HCT116 (cell line): ENCODE results near the gene FGFBP1. TPM values are rescaled to one million over a fixed set of nuclear protein-coding genes. Genes with fewer than 3 reads are reported as not detected.

Source experiments
- ATAC-seq: fragments of 200-7000 bp; cut with Tn5 transposase; 2 replicates; pipeline ENCODE4 v1.9.1; 2020; ENCODE audit warnings: mild to moderate bottlenecking, moderate library complexity
- BruUV-seq: library from RNA; stranded (reverse); fragments of 400-500 nt; replicated peaks from 2 replicates; lab custom pipeline; 2021; lab: Mats Ljungman, UMichigan
- CTCF ChIA-PET: fragments of 300-600 bp; sonication (Branson Sonifier 250); formaldehyde crosslinking; loops from one replicate; lab custom pipeline; 2021; ENCODE audit warnings: antibody characterized with exemption; lab: Charles Lee
- POLR2A ChIA-PET: fragments of 300-600, 350-600 bp; sonication (Branson Sonifier 250); formaldehyde crosslinking; loops from one replicate; lab custom pipeline; 2021; ENCODE audit warnings: antibody characterized with exemption; lab: Charles Lee
- RAD21 ChIA-PET, 2 experiments: fragments of 300-600 bp; sonication (Branson Sonifier 250); formaldehyde crosslinking; loops; one replicate each; lab custom pipeline; 2023; ENCODE audit warnings: low total read pairs in 2 of 2; ENCODE audit not compliant: uncharacterized antibody in 2 of 2, unreplicated experiment in 2 of 2, low non-redundant PET in 1 of 2; lab: Charles Lee
- DNase-seq: peaks from one replicate; pipeline ENCODE4 v3.0.0-alpha.2; 2010; ENCODE audit warnings: low read depth, low spot score
- H2AFZ ChIP-seq: fragments of 200-600 bp; shearing (Covaris generic), sonication (generic); 2 replicates; pipeline ENCODE4 v1.6.1; 2017; ENCODE audit warnings: low read depth, mixed run types, mixed read lengths, antibody characterized with exemption, low read length; ENCODE audit not compliant: poor library complexity, severe bottlenecking
- H3K27ac ChIP-seq: 2 replicates; pipeline ENCODE4 v1.5.1; 2012; ENCODE audit warnings: low read depth, low read length
- H3K27me3 ChIP-seq: fragments of 200-600 bp; sonication (generic); 2 replicates; pipeline ENCODE4 v1.6.1; 2016; ENCODE audit warnings: mixed run types, low read length, mixed read lengths; ENCODE audit not compliant: insufficient read depth
- H3K36me3 ChIP-seq, 2 experiments: fragments of 200-500 bp in 1 of 2; fragments of 200-600 bp in 1 of 2; sonication (Bioruptor generic) in 1 of 2; sonication (generic) in 1 of 2; 2 replicates each; pipeline versions ENCODE4 v1.5.1 to v1.6.1; 2014 to 2016; ENCODE audit warnings: low read length in 2 of 2, inconsistent platforms in 1 of 2, mixed read lengths in 1 of 2, mixed run types in 1 of 2; ENCODE audit not compliant: insufficient read depth in 2 of 2, control insufficient read depth in 1 of 2
- H3K4me1 ChIP-seq, 2 experiments: fragments of 200-600 bp in 1 of 2; sonication (generic) in 1 of 2; 2 replicates each; pipeline versions ENCODE4 v1.5.1 to v1.6.1; 2012 to 2017; ENCODE audit warnings: low read length in 2 of 2, inconsistent platforms in 1 of 2, mild to moderate bottlenecking in 1 of 2, mixed read lengths in 1 of 2, mixed run types in 1 of 2, moderate library complexity in 1 of 2; ENCODE audit not compliant: insufficient read depth in 2 of 2, control insufficient read depth in 1 of 2
- H3K4me2 ChIP-seq: fragments of 200-600 bp; sonication (generic); 2 replicates; pipeline ENCODE4 v1.6.1; 2017; ENCODE audit warnings: mixed run types, low read length, mixed read lengths
- H3K4me3 ChIP-seq, 2 experiments: fragments of 200-600 bp in 1 of 2; sonication (generic) in 1 of 2; replicated peaks in 1 of 2; 2 replicates each; pipeline ENCODE4 v1.5.1; 2011 to 2016; ENCODE audit warnings: low read length in 2 of 2, control low read depth in 1 of 2, low read depth in 1 of 2, mild to moderate bottlenecking in 1 of 2, mixed read lengths in 1 of 2, mixed run types in 1 of 2
- H3K79me2 ChIP-seq: fragments of 200-600 bp; sonication (generic); 2 replicates; pipeline ENCODE4 v1.6.1; 2017; ENCODE audit warnings: mild to moderate bottlenecking, mixed run types, low read length, moderate library complexity, mixed read lengths; ENCODE audit not compliant: insufficient read depth
- H3K9ac ChIP-seq: fragments of 200-600 bp; sonication (generic); 2 replicates; pipeline ENCODE4 v1.6.1; 2016; ENCODE audit warnings: low read length, mixed read lengths
- H3K9me2 ChIP-seq: fragments of 200-600 bp; sonication (generic), shearing (Covaris generic); 2 replicates; pipeline ENCODE4 v1.6.1; 2017; ENCODE audit warnings: mixed run types, mild to moderate bottlenecking, moderate library complexity; ENCODE audit not compliant: insufficient read depth
- H3K9me3 ChIP-seq, 2 experiments: fragments of 200-500 bp in 1 of 2; fragments of 200-600 bp in 1 of 2; sonication (Bioruptor generic) in 1 of 2; sonication (generic) in 1 of 2; 2 replicates each; pipeline ENCODE4 v1.6.1; 2014 to 2017; ENCODE audit warnings: low read length in 2 of 2, mixed read lengths in 2 of 2, inconsistent platforms in 1 of 2, low read depth in 1 of 2, mild to moderate bottlenecking in 1 of 2, mixed run types in 1 of 2, moderate library complexity in 1 of 2; ENCODE audit not compliant: control insufficient read depth in 1 of 2, insufficient read depth in 1 of 2
- H4K20me1 ChIP-seq: fragments of 200-600 bp; sonication (generic), shearing (Covaris generic); 2 replicates; pipeline ENCODE4 v1.6.1; 2017; ENCODE audit warnings: mixed run types, mild to moderate bottlenecking, moderate library complexity; ENCODE audit not compliant: insufficient read depth
- ATF3 ChIP-seq: IDR thresholded peaks from 2 replicates; pipeline ENCODE4 v1.6.1; 2012
- CEBPB ChIP-seq: IDR thresholded peaks from 2 replicates; pipeline ENCODE4 v1.6.1; 2012; ENCODE audit warnings: low read depth
- CTCF ChIP-seq, 3 experiments: fragments of 200-600 bp in 1 of 3; sonication (generic) in 1 of 3; IDR thresholded peaks in 2 of 3; conservative IDR thresholded peaks in 1 of 3; 2 replicates each; pipeline ENCODE4 v1.5.1; 2012 to 2017; ENCODE audit warnings: low read depth in 2 of 3, low read length in 2 of 3, antibody characterized with exemption in 1 of 3, borderline replicate concordance in 1 of 3, control low read depth in 1 of 3, mild to moderate bottlenecking in 1 of 3, mixed read lengths in 1 of 3, mixed run types in 1 of 3, moderate library complexity in 1 of 3; ENCODE audit not compliant: insufficient read depth in 1 of 3
- EGR1 ChIP-seq: IDR thresholded peaks from 2 replicates; pipeline ENCODE4 v1.6.1; 2012; ENCODE audit warnings: low read depth
- ELF1 ChIP-seq: IDR thresholded peaks from 2 replicates; pipeline ENCODE4 v1.6.1; 2012; ENCODE audit warnings: low read depth, borderline replicate concordance
- EZH2phosphoT487 ChIP-seq: fragments of 200-600 bp; IDR thresholded peaks from 2 replicates; pipeline ENCODE4 v1.6.1; 2018; ENCODE audit warnings: antibody characterized with exemption, borderline replicate concordance
- FOSL1 ChIP-seq: IDR thresholded peaks from 2 replicates; pipeline ENCODE4 v1.6.1; 2012; ENCODE audit warnings: low read depth
- JUND ChIP-seq: IDR thresholded peaks from 2 replicates; pipeline ENCODE4 v1.6.1; 2012
- POLR2A ChIP-seq: IDR thresholded peaks from 2 replicates; pipeline ENCODE4 v1.7.0; 2011; ENCODE audit warnings: borderline replicate concordance; ENCODE audit not compliant: insufficient read depth, insufficient read length; ENCODE audit errors: extremely low read depth
- POLR2AphosphoS5 ChIP-seq: IDR thresholded peaks from 2 replicates; pipeline ENCODE4 v1.6.1; 2011; ENCODE audit warnings: mild to moderate bottlenecking, low read depth, low read length, moderate library complexity
- SP1 ChIP-seq: IDR thresholded peaks from 2 replicates; pipeline ENCODE4 v1.6.1; 2012; ENCODE audit warnings: low read depth
- SRF ChIP-seq: IDR thresholded peaks from 2 replicates; pipeline ENCODE4 v1.6.1; 2012; ENCODE audit warnings: low read depth
- TCF7L2 ChIP-seq: IDR thresholded peaks from 2 replicates; pipeline ENCODE4 v1.7.0; 2011; ENCODE audit warnings: borderline replicate concordance, inconsistent platforms; ENCODE audit not compliant: insufficient read depth, insufficient read length; ENCODE audit errors: extremely low read depth
- YY1 ChIP-seq: IDR thresholded peaks from 2 replicates; pipeline ENCODE4 v1.6.1; 2011; ENCODE audit warnings: low read length, low read depth, moderate library complexity, mild to moderate bottlenecking; ENCODE audit not compliant: insufficient replicate concordance; ENCODE audit errors: extremely low read depth
- ZNF274 ChIP-seq: fragments of 200-500 bp; sonication (Bioruptor generic); IDR thresholded peaks from 2 replicates; pipeline ENCODE4 v1.6.1; 2014; ENCODE audit warnings: mild to moderate bottlenecking, low read depth, low read length, inconsistent platforms
- intact Hi-C: fragments of 100-400 bp; cut with micrococcal nuclease; formaldehyde crosslinking; loops from 2 replicates; pipeline ENCODE4 v1.10.0; 2022
- total RNA-seq: library from RNA; stranded (reverse); gene quantifications from one replicate; pipeline ENCODE4 v1.2.1, GENCODE V29; 2021; ENCODE audit not compliant: unreplicated experiment
- TF ChIP-seq, protein P1 (sequence below): IDR thresholded peaks from 2 replicates; pipeline ENCODE4 v1.6.1; 2012

Gene FGFBP1
- total RNA-seq, 1 experiment from 2014 or later = 8.7 TPM

DNA sequence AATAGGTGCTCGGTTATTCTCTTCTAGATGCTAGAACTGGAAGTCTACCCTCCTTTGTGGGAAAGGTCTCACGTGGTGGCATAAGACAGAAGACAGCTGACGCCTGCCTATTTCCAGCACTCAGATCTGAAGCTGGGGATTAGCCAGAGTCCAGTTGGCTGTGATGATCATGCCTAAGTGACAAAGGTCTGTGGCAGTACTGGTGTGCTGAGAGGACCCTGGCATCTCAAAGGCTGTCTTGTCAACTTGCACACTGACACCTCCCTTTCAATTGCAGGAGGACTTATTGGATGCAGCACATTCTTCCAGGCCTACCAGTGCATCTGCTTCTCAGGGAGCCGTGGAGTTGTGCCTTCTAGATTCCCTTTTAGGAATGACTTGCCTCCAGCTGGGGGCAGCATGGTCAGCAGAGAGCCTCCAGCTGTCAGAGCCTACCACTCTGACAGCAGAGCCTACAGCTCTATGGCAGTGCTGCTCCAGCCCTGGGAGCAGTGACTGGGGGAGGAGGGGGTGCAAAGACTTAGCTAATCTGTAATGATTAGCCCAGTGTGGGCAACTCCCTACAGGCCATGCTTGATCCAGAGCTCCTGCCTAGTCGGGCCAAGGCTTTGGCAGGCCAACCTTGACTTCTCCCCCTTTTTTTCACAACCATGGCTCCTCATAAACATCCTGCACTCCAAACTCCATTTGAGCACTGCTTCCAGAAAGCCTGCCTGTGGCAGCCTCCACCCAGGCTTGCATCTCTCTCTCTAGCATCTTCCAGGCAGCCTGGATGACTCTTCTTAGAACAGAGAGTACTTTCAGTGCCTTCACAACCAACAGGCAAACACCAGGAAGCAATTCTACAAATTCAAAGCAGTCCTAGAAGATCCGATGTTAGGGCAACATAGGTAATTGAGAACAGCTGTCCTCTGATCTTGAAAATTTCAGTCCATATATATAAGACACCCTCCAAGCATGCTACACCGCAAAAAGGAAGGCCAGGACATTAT, 38.2 kb upstream of the FGFBP1 start:
- intact Hi-C loops = no loop called here
- ATAC-seq (peak; percentile 61; the same call in 1 of the 2 replicates), DNase-seq (no peak)
- BruUV-seq = no TSS peak
- no peaks in the 10 kb centered on the region for H4K20me1 ChIP-seq
- H3K27me3 ChIP-seq = no peaks in the 10 kb centered on the region
- no peaks in the 10 kb centered on the region for H3K79me2 ChIP-seq
- TF ChIP-seq SRF (no peak), TCF7L2 (no peak), JUND (no peak), ZNF274 (no peak), CEBPB (no peak), SP1 (no peak), POLR2AphosphoS5 (no peak), YY1 (no peak), EZH2phosphoT487 (no peak), ATF3 (no peak), ELF1 (no peak), EGR1 (no peak), FOSL1 (no peak), POLR2A (no peak), CTCF (IDR thresholded peaks at IDR 0.05 in 2 of 3, conservative IDR thresholded peaks at IDR 0.05 in 1 of 3; ENCODE audit: borderline replicate concordance in 1 of 3, insufficient read depth in 1 of 3, low read depth in 2 of 3, low read length in 2 of 3) (no peak; a peak in 1 of 6 replicates)
- TF ChIP-seq, protein P1, sequence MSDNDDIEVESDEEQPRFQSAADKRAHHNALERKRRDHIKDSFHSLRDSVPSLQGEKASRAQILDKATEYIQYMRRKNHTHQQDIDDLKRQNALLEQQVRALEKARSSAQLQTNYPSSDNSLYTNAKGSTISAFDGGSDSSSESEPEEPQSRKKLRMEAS = no peak
- POLR2A ChIA-PET = no interaction called here
- H3K9me3 ChIP-seq = no peaks in the 10 kb centered on the region
- no peak overlapping the region for H3K27ac ChIP-seq
- no peak overlapping the region for H2AFZ ChIP-seq
- no peaks in the 10 kb centered on the region for H3K9me2 ChIP-seq
- CTCF ChIA-PET = interaction anchor here (1.1 kb wide), 2 partner anchors 21 to 23 kb away, joined by 3 to 4 read pairs; no protein-coding TSS in a partner anchor
- no peak overlapping the region for H3K9ac ChIP-seq
- no peak overlapping the region for H3K4me3 ChIP-seq
- H3K4me1 ChIP-seq = no peaks in the 10 kb centered on the region
- RAD21 ChIA-PET = no interaction called here
- peaks cover 0 to 3% of the 10 kb centered on the region in 2 experiments; a peak in 1 of 4 replicates for H3K36me3 ChIP-seq
- no peak overlapping the region for H3K4me2 ChIP-seq
